Activated T-cell treated with anti-CD3 and anti-CD28 coated beads, Interleukin-2, amount 50 U/mL, for 72 hours (primary cell): ENCODE measurements around the gene PLCB3. TPM values are rescaled to one million over a fixed set of nuclear protein-coding genes. Genes with fewer than 3 reads are reported as not detected.
A peak's percentile ranks its signal among the peaks of the same experiment; 100 is the strongest.

ENCODE experiments used
- ATAC-seq, 2 donors: fragments of 150-1000 bp; cut with Tn5 transposase; replicated peaks in 1 of 2; 2 replicates each; pipeline ENCODE4 v1.10.0; 2021; ENCODE audit warnings: moderate library complexity in 2 of 2, mild to moderate bottlenecking in 1 of 2
- DNase-seq, 2 donors: peaks; one replicate each; pipeline ENCODE4 v3.0.0; 2021 to 2022; ENCODE audit warnings: mixed read lengths in 1 of 2
- H3K27ac Mint-ChIP-seq: one replicate; pipeline ENCODE4 v1.8.0; 2022; ENCODE audit warnings: mild to moderate bottlenecking, moderate library complexity, mixed read lengths
- H3K27me3 Mint-ChIP-seq: one replicate; pipeline ENCODE4 v1.8.0; 2022; ENCODE audit warnings: low read depth, mixed read lengths
- H3K36me3 Mint-ChIP-seq, 2 donors: one replicate each; pipeline ENCODE4 v1.8.0; 2022; ENCODE audit warnings: mixed read lengths in 2 of 2, mild to moderate bottlenecking in 1 of 2; ENCODE audit not compliant: insufficient read depth in 2 of 2
- H3K4me1 Mint-ChIP-seq: one replicate; pipeline ENCODE4 v1.8.0; 2022; ENCODE audit warnings: low read depth, mixed read lengths
- H3K4me3 Mint-ChIP-seq, 2 donors: one replicate each; pipeline ENCODE4 v1.8.0; 2022; ENCODE audit warnings: mild to moderate bottlenecking in 2 of 2, mixed read lengths in 2 of 2, moderate library complexity in 2 of 2
- H3K9me3 Mint-ChIP-seq, 2 donors: one replicate each; pipeline ENCODE4 v1.8.0; 2022; ENCODE audit warnings: mixed read lengths in 2 of 2
- total RNA-seq, 2 donors: library from RNA; stranded (reverse); gene quantifications; one replicate each; pipeline ENCODE4 v1.2.3, GENCODE V29; 2022

The PLCB3 gene
- total RNA-seq, 2 donors from 2014 or later = 9.1 to 10.5 TPM

DNA sequence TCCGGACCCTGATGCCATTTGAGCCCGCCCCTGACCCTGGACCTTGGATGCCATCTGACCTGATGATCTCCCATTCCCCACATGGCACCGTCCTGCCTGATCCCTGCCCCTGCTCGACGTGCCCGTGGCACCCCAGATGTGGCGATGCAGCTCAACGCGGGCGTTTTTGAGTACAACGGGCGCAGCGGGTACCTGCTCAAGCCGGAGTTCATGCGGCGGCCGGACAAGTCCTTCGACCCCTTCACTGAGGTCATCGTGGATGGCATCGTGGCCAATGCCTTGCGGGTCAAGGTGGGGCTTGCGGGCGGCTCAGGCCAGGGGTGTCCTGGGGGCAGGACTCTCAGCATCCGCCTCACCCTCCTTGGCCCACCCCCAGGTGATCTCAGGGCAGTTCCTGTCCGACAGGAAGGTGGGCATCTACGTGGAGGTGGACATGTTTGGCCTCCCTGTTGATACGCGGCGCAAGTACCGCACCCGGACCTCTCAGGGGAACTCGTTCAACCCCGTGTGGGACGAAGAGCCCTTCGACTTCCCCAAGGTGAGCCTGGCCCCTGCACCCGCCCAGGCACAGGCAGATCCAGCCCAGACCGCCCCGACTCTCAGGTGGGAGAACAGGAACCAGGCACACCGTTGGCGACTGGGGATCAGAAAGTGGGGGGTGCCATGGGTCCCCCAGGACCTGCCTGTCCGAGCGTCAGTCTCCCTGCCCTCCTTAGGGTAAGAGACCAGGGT is 11.1 kb downstream of the PLCB3 start:
- Mint-ChIP-seq H3K4me1 (peaks cover 12% of the 10 kb centered on the region), H3K4me3 (no peak overlapping the region), H3K36me3 (peaks cover 2 to 3% of the 10 kb centered on the region in 2 donors), H3K27me3 (no peaks in the 10 kb centered on the region), H3K9me3 (no peaks in the 10 kb centered on the region), H3K27ac (no peak overlapping the region)
- ATAC-seq = no peak
- DNase-seq = no peak

DNA sequence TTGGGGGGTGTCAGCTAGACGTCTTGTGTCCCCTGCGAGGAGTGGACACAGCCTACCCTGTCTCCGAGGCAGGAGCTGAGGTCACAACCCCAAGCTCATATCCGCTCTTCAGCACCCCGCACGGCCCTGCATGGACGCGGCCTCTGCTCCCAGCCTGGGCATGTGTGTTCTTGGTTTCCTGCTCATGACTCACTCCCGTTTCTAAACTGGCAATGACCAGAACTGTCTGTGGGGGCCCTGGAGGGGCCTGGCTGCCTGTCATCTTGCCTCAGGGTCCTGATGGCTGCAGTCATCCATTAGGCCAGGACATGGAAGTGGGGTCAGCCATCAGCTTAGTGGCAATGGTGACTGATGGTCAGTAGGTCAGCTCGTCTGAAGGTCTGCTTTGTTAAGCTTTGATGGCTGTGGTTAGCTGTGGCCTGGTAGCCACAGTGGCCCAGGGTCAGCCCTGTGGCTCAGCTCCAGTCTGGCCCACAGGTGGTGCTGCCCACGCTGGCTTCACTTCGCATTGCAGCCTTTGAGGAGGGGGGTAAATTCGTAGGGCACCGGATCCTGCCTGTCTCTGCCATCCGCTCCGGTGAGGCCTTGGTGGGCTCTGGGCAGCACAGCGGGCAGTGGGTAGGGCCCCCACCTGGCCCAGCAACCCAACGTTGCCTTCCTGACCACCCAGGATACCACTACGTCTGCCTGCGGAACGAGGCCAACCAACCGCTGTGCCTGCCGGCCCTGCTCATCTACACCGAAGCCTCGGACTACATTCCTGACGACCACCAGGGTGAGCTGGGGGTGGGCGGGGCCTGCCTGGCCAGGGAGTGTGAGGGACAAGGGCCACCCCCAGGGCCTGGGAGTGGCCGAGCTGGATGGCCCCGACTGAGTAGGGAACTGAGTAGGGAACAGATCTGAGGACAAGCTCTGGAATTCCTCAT is 12.0 kb downstream of the PLCB3 start:
- Mint-ChIP-seq H3K9me3 (no peaks in the 10 kb centered on the region), H3K36me3 (peaks cover 2% of the 10 kb centered on the region in 2 donors), H3K4me1 (peaks cover 19% of the 10 kb centered on the region), H3K4me3 (no peak overlapping the region), H3K27ac (no peak overlapping the region), H3K27me3 (no peaks in the 10 kb centered on the region)
- no peak for DNase-seq
- ATAC-seq = no peak

DNA sequence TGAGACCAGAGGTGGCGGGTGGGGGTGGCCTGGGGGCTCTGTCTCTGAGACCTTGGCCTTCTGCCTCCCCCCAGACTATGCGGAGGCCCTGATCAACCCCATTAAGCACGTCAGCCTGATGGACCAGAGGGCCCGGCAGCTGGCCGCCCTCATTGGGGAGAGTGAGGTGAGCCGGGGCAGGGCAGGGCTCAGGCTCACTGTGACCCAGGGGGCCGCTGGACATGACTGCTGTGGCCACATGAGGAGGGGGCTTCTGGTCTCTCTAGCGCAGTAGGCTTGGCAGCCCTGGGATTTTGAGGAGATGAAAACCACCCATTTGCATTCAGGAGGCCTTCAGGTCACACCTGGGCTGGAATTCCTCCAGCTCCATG is 12.6 kb downstream of the PLCB3 start:
- ATAC-seq (no peak), DNase-seq (no peak)
- Mint-ChIP-seq H3K4me1 (peaks cover 26% of the 10 kb centered on the region), H3K27ac (no peak overlapping the region), H3K4me3 (no peak overlapping the region), H3K36me3 (peaks cover 2 to 3% of the 10 kb centered on the region in 2 donors), H3K9me3 (no peaks in the 10 kb centered on the region), H3K27me3 (no peaks in the 10 kb centered on the region)

DNA sequence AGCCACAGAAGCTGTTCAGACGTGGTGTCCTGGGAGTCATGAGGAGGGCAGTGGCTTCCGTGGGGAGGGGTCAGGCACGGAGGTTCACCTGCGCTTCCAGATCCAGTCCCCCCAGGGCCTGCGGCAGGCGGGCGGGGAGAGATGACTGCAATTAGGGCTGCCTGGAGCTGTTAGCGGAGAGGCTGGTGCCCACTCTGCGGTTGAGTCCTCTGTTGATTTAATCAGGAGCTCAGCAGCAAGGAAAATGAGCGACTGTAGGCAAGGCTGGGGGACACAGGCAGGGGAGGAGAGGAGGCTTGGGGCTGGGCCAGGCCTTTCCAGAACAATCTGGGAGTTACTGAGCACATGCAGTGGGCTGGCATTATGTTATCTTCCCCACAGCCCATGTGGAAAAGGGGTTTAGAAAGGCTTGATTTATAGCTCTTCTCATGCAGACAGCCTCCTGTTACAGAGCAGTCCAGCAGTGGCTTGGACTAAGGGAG is 13.1 kb downstream of the PLCB3 start:
- Mint-ChIP-seq H3K27me3 (no peaks in the 10 kb centered on the region), H3K4me3 (no peak overlapping the region), H3K9me3 (no peaks in the 10 kb centered on the region), H3K27ac (no peak overlapping the region), H3K4me1 (peaks cover 25% of the 10 kb centered on the region), H3K36me3 (peaks cover 2 to 6% of the 10 kb centered on the region in 2 donors)
- ATAC-seq = no peak
- DNase-seq = no peak

DNA sequence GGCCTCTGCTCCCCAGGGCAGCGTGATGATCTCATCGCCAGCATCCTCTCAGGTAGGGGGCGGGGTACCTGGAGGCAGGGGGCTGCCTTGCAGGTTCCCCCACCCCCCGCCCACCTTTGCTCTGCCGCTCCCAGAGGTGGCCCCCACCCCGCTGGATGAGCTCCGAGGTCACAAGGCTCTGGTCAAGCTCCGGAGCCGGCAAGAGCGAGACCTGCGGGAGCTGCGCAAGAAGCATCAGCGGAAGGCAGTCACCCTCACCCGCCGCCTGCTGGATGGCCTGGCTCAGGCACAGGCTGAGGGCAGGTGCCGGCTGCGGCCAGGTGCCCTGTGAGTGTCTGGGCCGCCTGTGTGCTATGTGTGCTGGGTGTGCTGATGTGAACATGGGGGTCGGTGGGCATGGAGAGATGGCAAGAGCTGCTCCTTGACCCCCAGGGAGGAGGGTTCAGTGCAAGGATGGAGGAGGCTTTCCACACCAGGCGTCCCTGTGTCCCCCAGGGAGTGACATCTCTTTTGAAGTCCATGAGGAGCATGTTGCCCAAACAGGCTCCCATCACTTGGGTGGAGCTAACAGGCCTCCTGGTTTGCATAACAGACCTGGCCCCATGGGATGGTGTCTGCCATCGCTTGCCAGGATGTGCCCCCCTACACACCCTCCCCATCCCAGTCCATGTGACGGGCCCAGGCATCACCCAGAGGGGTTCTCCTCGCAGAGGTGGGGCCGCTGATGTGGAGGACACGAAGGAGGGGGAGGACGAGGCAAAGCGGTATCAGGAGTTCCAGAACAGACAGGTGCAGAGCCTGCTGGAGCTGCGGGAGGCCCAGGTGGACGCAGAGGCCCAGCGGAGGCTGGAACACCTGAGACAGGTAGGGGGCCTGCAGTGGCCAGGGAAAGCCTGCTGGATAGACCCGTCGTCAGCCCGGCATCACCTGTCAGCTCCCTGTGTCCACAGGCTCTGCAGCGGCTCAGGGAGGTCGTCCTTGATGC is 14.1 kb downstream of the PLCB3 start:
- Mint-ChIP-seq H3K4me1 (peaks cover 20% of the 10 kb centered on the region), H3K9me3 (no peaks in the 10 kb centered on the region), H3K36me3 (peaks cover 0 to 7% of the 10 kb centered on the region in 2 donors), H3K27ac (no peak overlapping the region), H3K27me3 (no peaks in the 10 kb centered on the region), H3K4me3 (no peak overlapping the region)
- ATAC-seq (no peak), DNase-seq (no peak)

DNA sequence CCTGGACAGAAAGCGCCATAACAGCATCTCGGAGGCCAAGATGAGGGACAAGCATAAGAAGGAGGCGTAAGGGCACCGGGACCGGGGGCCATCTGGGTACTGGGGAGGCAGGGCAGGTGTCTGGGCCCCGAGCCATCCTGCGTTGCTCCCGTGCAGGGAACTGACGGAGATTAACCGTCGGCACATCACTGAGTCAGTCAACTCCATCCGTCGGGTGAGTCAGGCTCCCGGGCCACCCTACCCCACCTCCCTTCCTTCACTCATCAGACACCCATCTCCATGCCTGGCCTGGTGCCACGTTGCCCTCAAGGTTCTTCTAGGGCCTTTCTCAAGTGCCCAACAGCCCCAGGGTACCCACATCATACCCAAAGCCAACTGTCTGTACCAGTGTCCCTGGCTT is 15.0 kb downstream of the PLCB3 start:
- no peak overlapping the region for H3K27ac Mint-ChIP-seq
- ATAC-seq (no peak), DNase-seq (no peak)
- no peaks in the 10 kb centered on the region for H3K27me3 Mint-ChIP-seq
- H3K9me3 Mint-ChIP-seq = no peaks in the 10 kb centered on the region
- H3K4me1 Mint-ChIP-seq = peaks cover 20% of the 10 kb centered on the region
- no peak overlapping the region for H3K4me3 Mint-ChIP-seq
- H3K36me3 Mint-ChIP-seq = peaks cover 0 to 7% of the 10 kb centered on the region in 2 donors

DNA sequence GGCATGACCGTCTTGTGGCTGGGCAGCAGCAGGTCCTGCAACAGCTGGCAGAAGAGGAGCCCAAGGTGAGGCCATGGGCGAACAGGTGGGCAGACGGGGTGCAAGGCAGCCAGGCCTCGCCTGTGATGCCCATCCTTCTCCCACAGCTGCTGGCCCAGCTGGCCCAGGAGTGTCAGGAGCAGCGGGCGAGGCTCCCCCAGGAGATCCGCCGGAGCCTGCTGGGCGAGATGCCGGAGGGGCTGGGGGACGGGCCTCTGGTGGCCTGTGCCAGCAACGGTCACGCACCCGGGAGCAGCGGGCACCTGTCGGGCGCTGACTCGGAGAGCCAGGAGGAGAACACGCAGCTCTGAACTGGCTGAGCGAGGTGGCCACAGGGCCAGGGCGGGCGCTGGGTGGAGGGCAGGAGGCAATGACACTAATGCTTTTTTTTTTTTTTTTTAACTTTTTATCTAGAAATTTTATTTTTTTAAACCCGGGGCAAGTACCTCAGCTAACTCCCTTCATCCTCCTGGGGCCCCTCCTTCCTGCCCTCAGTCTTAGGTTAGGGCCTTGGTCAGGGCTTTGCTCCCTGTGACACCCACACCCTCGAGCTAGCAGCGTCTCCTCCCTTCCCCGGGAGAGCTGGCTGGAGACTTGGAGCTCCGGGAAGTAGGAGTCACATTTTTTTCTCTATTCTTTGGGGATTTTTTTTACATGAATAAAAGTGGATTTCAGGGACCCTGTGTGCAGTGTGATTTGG is 16.0 kb downstream of the PLCB3 start:
- H3K4me3 Mint-ChIP-seq = peak overlapping the region; percentile 42 to 90

DNA sequence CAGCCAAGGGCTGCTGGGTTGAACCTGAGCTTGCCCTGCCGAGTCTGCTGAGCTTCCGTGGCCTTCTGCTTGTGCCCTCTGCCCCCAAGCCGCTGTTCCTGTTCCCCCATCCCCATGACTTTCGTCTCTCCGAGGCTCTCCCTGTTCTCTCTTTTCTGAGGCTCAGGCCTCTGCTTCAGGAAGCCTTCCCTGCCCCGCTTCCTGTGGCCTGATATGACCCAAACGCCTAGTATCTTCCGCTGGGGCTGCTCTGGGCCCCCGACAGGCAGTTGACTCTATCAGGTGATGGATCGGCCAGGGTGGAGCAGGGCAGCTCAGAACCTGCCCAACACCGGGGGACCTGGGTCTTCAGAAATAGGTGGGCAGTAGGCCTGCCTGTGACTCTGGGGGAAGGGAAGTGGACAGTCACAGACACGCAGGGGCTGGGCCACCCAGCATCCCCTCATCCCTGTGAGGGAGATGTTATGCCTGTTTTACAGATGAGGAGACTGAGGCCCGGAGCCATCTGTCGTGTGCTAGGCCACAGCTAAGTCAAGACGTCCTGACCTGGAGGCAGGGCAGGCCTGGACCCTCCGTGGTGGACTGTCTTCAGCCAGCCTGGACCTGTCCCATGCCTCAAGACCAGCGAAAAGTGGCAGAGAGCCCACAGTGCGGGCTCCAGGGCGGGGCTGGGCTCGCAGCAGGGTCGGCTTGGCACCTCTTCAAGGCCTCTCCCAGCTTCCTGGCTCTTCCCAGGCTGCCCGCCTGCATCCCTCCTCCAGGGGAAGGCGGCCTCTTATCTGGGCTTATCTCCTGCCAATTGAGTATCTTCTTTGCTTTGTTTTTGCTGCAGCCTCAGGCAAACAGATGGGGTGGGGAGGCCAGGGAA is 16.9 kb downstream of the PLCB3 start:
- H3K36me3 Mint-ChIP-seq = peaks cover 0 to 7% of the 10 kb centered on the region in 2 donors
- H3K27ac Mint-ChIP-seq = peak overlapping the region; percentile 81
- no peak for ATAC-seq

More for the DNA sequence above, 16.0 kb downstream of the PLCB3 start:
- Mint-ChIP-seq H3K4me1 (peaks cover 27% of the 10 kb centered on the region), H3K27ac (no peak overlapping the region), H3K9me3 (no peaks in the 10 kb centered on the region), H3K27me3 (no peaks in the 10 kb centered on the region), H3K36me3 (peaks cover 0 to 7% of the 10 kb centered on the region in 2 donors)
- ATAC-seq = no peak
- no peak for DNase-seq

DNA sequence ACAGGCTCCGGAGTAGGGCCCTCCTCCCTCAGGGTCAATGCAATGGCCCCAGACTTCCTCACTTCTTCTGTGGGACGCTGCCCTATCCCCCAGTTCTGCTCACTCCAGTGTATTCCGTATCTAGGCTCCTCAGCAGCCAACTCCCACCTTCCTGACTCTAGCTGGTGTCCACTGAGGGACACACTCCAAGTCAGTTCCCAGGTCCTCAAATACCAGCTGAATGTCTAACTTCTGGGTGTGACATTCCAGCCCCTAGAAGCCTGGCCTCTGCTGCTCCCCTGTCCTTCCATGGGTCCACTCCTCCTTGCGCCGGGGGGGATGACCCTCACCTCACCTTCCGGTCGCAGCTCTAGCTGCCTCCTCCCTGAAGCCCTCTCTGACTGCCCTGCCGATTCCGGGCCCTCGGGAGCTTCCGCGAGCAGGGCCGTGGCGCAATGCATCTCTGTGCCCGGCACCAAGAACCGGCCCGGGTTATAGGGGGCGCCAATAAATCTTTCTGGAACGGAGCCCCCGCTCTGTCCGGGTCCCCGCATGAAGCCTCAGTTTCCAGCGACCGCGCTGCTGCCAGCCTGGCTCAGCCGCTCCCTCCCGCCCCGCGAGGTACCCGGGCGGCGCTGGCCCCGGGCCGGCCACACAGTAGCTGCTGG is 17.7 kb downstream of the PLCB3 start:
- DNase-seq (peak; percentile 62 to 71), ATAC-seq (peak; percentile 14 to 34)
- peaks cover 0 to 7% of the 10 kb centered on the region in 2 donors for H3K36me3 Mint-ChIP-seq
- no peaks in the 10 kb centered on the region for H3K9me3 Mint-ChIP-seq
- H3K27ac Mint-ChIP-seq = peak overlapping the region; percentile 81
- peak overlapping the region; percentile 90 to 100 for H3K4me3 Mint-ChIP-seq
- peaks cover 29% of the 10 kb centered on the region for H3K4me1 Mint-ChIP-seq
- H3K27me3 Mint-ChIP-seq = no peaks in the 10 kb centered on the region

More for the DNA sequence above, 16.9 kb downstream of the PLCB3 start:
- DNase-seq = no peak
- Mint-ChIP-seq H3K4me3 (peak overlapping the region; percentile 90 to 100), H3K9me3 (no peaks in the 10 kb centered on the region), H3K4me1 (peaks cover 29% of the 10 kb centered on the region), H3K27me3 (no peaks in the 10 kb centered on the region)

DNA sequence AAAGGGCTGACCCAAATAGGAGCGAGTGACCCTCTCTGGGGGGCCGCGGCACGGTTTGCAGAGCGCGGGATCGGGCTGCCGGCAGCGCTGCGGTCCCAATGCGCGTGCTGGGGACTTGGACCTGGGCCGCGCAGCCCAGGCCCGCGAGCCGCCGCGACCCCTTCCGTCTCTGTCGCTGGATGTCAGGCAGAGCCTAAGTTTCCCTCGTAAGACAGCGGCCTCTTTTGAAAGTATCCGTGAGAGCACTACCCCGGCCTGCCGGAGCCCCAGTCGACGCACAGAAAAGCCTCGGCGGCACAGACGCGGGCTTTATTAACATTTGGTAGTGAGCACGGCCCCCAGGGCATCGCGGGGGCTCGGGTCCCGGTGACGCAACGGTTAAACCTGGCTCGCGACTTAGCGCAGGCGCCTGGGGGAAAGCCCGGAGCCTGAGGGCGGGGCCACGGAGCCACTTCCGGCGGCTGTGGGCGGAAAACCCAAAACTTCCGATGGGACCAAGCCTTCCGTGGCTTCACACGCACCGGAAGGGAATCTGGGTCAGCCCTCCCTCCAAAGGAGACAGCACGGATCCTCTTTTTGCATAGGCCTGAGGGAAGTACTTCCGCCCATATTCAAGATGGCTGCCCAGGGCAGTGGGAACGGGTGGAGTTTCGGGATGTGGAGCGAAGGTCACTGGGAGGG is 18.4 kb downstream of the PLCB3 start:
- H3K36me3 Mint-ChIP-seq = peaks cover 0 to 7% of the 10 kb centered on the region in 2 donors
- no peaks in the 10 kb centered on the region for H3K9me3 Mint-ChIP-seq
- H3K27me3 Mint-ChIP-seq = no peaks in the 10 kb centered on the region
- peaks cover 29% of the 10 kb centered on the region for H3K4me1 Mint-ChIP-seq
- DNase-seq = peak; percentile 98
- ATAC-seq = peak; percentile 76 to 80
- H3K27ac Mint-ChIP-seq = peak overlapping the region; percentile 98
- peak overlapping the region; percentile 90 to 100 for H3K4me3 Mint-ChIP-seq
